Astrocyte of the hippocampus (primary cell): Measurements from ENCODE around the gene PM20D2.
A peak's percentile ranks its signal among the peaks of the same experiment; 100 is the strongest.

Source experiments
- DNase-seq: peaks from one replicate; pipeline ENCODE4 v3.0.0; 2011; ENCODE audit warnings: low read depth, low spot score

The PM20D2 gene

DNA sequence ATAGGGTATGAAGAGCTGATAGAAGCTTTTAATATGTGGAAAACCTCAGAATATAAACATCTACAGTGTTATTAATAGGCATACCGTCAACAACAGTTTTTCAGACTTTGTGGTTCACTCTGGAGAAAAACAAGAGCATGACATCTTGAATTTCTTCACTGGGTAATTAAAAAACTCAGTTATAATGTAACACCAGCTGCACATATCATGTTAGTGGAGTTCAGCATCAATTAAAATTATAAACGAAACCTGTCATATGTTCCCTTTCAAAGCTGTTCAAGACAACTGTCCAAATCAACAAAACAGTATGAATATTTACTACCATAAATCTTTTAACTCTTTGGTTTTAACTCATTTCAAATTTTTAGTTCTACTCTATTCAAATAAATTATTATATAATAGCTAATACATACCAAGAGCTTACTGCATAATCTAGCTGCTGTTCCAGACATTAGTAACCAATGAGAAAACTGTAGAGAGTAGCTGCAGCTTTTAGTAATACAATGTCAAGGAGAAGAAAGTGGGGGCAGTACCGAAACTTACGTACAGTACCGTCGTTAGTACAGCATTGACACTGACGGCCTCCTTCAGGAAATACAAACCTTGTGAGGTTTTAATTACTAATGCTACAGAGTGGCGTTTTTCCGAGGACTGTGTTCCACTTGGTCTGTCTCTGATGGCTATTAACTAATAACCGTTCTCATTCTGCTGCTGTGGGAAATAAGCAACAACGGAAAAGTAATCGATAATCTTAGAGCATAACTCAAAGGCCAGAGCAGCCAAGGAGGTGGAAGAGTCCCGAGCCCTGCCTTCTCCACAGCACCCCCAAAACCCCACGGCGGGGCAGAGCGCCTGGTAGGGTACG, 532 bp upstream of the PM20D2 start:
- DNase-seq = no peak

DNA sequence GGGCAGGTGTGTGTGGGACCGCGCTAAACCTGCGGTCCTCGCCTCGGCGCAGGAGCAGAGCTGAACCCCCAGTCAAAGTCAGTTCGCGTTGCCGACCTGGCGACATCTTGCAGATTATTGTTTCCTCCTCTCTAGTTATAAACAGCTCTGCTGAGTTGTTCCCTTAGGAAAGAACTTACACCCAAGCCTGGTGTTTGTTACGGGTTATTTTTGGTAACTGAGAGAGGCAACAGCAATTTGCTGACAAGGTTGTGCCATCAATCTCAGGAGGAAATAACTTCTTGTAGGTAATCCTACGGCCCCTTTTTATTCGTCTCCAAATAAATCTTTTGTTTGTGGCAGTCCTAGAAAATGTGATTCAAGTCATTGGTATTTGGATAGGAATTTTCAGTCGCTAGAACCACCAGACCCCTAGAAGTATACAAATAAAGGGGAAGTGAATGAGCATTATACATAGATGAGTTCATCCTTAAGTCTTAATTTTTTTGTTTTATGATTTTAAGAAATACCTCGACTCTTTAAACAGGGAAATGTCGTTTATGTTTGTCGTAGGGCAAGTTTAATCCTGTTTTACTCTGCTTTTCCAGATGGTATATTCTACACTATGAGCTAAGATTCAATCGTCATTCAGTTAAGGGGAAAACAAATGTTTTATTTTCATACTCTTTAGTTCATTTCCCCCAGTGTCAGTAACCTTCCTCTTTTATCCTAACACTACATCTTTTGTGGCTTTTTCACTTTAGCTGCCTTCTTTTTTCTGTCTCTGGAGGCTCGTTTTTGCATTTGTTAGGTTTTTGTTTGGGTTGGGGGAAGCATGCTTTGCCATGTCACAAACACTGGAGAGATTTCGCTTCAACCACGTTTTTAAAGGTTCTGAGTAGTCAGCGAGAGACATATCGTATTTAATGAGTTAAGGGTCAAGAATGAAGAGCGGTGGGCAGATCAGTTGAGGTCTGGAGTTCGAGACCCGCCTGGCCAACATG, 1.2 kb downstream of the PM20D2 start:
- DNase-seq = peak; percentile 74

DNA sequence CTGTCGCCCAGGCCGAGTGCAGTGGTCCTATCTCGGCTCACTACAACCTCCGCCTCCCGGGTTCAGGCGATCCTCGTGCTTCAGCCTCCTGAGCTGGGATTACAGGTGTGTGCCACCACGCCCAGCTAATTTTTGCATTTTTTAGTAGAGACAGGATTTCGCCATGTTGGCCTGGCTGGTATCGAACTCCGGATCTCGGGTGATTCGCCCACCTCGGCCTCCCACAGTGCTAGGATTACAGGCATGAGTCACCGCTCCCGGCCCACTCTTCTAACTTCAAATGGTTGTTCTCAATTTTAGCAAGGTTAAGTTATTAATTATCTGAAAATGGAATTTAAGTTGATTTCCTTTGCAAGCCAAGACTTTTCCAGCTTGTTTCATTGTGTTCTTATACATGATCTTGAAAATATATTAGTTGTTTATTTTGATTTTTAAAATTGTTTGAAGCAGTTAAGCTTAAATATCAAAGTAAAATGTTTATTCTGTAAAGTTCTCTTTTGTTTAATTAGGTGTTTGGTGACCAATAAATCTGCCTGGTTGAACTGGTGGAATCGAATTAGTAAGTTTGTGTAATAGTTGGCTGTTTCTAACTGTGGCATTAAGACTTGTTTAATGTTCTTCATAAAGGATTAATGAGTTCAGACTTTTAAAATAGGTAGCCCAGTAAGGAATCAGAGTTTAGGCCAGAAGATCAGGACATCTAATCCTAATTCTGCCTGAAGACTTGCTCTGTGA, 2.3 kb downstream of the PM20D2 start:
- peak; percentile 20 for DNase-seq

DNA sequence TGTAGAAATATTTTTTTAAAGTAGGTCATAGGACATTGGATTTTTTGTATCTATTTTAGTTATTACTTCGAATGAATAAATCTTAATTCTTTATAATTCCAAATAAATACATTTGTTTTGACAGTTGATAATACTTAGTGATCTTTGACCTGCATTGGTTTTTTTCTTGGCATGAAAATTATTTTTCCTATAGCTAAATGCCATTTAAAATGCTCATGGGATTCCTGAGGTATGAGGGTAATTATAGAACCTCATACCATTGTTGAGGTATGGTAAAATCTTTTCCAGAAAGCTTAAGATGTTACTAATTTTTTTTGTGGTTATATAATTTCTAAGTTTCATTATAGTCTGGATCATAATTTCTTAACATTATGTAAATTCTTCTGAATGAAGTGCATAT, 8.3 kb downstream of the PM20D2 start:
- DNase-seq = no peak

DNA sequence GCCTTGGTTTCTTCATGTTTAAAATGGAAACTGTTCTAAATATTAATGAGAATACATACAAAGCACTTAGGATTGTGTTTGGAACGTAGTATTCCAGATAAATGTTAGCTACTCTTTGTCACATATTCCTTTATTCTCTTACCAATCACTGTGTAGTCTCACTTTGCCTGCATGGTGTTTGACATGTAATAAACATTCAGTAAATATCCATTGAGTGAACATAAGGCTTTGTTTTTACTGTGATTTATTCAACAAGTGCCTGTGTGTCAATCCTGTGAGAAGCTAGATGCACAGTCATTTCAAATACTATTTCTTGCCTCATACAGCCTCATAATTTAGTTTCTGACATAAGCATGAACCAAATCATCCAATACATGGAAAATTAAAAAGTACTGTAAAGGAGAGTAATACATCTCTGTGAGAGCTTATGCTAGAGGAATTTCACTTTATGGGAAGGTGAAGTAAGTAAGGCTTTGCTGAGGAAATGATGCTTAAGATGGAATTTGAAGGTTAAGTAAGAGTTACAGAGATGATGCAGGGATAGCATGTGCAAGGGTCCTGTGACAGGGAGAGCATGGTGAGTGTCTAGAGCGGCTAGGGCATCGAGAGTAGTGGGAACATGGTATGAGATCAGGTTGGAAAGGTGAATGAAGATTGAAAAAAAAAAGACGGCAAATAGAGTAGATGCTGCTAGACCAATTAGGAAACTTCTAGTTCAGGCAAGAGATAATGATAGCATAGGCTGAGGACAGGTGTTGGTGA, 14.7 kb downstream of the PM20D2 start:
- DNase-seq = no peak

DNA sequence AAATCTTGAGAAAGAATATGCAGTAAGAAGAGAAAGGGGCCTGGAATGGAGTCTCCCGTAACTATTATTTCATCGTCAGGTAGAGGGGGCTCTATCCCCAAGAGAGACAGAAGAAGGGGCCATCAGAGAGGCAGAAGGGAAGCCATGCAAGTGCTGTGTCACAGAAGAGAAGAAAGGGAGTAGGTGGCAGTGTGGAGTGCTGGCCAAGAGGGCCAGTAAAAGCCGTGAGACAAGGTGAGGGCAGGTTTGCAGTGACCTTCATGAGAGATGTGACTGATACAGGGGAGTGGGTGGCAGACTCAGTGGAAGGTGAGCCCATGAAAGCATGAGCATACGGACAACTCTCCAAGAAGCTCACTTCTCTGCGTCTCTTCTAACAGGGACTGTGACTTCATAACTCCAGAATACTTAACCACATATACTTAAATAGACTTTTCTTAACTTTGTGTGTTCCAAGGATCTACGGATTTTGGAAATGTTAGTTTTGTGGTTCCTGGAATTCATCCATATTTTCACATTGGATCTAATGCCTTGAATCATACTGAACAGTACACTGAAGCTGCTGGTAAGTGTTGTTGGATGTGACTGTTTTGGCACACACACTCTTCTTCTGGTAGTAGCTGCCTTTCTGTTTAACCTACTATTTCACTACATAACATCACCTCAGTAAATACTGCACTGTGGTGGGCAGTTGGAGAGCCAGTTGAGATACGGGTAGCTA, 15.6 kb downstream of the PM20D2 start:
- peak; percentile 60 for DNase-seq

DNA sequence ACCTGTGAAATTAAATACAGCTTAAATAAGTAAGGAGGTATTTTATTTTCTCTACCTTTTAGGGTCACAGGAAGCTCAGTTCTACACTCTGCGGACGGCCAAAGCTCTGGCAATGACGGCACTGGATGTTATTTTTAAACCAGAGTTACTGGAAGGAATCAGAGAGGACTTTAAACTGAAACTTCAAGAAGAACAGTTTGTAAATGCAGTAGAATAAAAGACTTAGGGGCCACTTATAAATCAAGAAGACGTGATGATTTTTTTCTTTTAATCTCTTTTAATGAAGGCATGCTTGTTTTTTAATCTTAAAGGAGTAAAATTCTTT, 16.2 kb downstream of the PM20D2 start:
- no peak for DNase-seq

DNA sequence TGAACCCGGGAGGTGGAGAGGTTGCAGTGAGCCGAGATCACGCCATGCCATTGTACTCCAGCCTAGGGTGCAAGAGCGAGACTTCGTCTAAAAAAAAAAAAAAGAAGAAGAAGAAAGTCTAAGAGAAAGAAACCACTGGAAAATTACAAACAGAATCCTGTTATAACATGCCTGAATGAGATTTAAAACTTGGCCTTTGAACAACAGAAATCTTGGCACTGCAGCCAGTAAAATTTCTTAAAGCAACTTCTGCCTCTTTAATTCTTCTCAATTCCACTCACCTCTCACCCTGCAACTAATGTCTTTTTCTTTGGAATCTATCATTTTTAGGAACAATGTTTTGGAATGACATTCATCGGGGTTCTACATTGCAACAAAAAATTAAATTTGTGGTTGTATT, 26.3 kb downstream of the PM20D2 start:
- DNase-seq = no peak

DNA sequence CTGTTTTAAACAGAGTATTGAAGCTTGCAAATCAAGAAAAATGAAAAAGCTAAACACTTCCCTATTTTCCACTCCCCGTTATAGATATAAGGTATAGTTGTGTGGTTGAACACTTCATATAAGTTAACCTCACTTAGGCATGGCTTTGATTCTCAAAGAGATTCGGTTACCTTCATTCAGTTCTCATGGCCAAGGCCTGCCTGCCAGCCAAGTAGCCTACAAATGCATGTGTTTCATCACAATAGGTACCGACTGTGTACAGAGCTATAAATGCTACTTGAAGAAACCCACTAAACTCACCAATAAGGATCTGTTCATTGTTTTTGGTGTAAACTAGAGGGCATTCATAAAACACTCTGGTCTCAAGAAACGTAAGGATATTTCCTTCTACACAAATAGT, 27.8 kb downstream of the PM20D2 start:
- no peak for DNase-seq

DNA sequence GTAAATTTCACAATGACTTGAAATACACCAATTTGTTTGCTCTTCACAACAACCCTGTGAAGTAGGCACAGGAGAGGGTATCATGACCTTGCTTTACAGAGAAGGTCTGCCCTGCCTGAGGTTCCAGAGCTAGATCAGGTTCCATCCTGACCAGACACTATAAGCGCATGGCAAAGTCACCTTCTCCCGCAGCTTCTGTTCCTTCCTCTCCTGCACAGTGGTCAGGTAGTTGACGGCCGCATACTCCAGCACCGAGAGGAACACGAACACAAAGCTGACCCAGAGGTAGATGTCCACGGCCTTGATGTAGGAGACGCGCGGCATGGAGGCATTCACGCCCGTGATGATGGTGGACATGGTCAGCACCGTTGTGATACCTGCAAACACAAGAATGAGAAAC, 34.3 kb downstream of the PM20D2 start:
- no peak for DNase-seq

DNA sequence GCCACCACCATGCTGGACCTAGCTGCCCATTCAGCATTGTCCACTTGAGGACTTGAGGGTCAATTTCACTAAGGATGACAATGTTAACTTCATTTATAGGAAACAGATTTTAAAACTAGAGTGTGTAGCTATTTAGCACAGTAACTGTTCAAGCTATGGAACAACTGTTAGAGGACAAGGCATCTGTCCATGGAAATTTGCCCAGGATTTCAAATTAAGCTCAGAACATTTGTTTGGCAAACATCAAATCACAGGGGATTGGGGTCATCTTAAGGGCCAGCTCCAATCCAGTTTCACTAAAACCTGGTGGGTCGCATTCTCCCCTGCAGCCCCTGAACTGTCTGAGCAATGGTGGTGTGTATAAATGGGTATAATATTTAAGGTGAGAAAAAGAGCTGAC, 35.1 kb downstream of the PM20D2 start:
- no peak for DNase-seq

DNA sequence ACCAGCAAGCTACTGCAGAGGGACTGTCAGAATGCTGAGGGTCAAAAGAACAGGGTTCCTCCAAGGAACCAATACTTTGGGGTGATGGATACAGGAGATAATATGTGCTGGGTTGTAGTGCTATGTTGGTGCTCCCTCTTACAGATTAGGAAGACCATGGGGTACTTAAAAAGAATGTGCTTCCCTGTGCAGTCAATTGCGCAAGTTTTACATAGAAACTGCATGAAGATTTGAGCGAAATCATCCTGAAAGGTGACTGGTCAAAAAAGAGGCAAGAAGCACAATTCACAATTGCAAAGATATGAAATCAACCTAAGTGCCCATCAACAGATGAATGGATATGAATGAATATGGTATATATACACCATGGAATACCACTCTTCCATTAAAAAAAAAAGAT, 37.4 kb downstream of the PM20D2 start:
- DNase-seq = no peak

DNA sequence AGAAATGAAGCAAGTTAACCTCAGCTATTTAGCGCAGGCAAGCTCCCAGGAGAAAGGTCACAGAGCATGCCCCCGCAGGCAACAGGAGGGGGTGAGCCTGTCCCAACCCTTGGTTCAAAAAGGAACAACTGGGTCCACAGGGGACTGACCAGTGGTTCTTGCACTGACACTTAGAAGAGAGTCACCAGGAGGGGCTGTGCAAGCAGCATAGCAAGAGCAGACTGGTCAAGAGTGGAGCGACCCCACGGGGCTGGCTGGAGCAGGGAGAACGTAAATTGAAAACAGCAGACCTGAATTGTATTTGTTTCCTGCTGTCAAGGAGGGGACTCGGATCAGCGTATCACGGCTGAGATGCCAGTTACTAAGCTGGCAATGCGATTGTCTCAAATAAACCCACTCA, 38.5 kb downstream of the PM20D2 start:
- no peak for DNase-seq

DNA sequence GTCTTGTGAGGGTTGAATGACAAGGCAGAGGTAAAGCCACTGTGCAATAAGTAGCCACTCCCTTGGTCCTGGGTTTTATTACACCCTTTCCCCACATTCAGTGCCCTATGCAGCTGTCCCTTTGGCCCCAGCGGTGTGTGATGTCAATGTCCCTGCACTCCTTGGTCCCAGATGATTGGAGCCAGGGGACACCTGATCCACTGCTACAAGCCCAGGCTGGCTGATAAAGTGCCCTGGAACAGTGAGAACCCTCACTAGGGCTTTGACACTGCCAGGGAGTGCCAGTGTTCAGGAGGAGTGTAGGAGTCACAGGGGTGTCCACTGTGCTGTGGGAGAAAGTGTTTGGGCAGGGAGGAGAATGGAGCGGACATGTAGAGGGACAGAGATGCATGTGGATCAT, 40.9 kb downstream of the PM20D2 start:
- no peak for DNase-seq

DNA sequence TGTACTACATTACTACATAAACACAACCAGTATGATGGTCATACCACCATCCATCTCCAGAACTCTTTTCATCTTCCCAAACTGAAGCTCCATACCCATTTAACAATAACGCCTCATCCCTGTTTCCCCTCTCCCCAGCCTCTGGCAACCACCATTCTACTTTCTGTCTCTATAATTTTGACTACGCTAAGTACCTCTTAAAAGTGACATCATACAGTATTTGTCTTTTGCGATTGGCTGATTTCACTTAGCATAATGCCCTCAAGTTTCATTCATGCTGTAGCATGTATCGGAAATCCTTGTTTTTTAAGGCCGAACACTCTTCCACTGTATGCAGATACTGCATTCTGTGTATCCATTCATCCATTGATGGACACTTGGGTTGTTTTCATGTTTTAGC, 41.6 kb downstream of the PM20D2 start:
- no peak for DNase-seq

DNA sequence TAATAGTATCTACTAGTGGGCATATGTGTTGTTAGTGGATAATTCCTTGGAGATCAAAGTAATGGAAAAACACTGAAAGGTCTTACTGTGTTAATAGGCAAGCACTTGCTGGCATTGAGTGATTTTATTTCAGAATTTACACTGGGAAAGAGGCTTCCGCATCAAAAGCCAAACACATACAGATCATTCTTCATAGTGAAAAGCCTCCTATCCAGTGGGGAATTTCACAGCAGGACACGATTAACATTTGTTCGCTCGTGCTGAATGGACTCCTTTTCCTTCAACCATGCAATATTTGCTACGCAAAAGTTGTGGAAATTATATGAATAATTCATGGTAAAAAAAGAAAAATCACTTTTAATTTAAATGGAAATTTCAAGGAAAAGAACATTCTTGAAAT, 44.9 kb downstream of the PM20D2 start:
- DNase-seq = peak; percentile 20

DNA sequence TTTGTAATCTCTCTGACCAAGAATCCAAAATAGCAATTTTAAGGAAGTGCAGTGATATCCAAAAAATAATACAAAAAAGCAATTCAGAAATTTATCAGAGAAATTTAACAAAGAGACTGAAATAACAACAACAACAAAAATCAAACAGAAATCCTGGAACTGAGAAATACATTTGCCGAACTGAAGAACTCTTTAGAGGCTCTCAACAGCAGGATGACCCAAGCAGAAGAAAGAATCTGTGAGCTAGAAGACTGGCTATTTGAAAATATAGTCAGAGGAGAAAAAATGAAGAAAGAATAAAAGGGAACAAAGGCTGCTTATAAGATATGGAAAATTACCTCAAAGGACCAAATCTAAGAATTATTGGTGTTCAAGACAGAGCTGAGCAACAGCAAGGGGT, 48.7 kb downstream of the PM20D2 start:
- DNase-seq = no peak

DNA sequence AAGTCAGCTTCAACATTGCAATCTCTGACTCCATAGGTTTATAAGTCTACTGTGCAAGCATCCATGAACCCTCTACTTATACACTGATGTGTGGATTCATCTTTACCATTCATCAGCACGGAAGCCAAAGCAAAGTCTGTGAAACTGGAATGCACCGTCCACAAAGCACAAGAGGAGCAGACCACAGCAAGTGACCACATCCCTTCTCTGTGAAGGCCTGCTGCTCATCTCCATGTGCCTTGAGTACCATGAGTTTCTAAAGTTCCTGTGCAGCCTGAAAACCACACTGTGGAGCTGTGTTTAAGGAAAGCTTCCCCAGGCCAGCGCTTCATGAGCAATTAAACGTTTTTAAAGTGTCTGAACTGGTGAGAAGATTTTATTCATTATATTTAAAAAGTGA, 51.3 kb downstream of the PM20D2 start:
- no peak for DNase-seq

DNA sequence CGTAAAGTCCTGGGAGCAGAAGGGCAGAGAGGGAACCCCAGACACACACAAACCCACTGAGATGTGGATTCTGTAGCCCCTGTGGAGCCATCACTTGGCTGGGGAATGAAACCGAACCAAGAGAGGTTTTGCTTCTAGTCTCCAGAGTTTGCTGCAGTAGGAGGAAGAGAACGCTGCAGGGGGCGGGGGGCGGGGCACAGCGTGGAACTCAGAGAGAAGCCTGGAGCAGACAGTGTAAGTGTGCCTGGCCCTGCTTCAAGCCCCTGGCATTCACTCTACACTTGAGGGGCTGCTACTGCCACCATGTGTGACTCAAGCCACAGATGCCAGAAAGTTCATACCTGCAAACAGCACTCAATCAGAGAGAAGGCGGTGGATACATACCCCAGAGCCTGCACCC, 52.4 kb downstream of the PM20D2 start:
- no peak for DNase-seq

DNA sequence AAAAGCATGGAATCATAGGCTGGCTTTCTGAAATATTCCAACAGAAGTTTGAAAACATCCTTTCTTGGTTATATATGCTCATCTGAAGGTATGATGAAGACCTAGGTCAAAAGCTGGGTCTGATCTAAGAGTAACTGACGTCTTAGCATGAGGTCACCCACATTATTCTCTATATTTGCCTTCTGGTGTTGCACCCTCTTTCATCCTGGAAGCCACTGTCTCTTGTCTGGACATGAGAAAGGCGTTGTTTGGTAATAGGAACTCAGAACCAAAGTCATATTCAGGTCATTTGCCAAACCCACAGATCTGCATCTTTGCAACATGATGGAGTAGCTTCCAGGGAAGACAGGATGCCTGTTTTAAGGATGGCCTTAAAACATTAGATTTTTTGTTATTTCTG, 53.7 kb downstream of the PM20D2 start:
- DNase-seq = no peak

DNA sequence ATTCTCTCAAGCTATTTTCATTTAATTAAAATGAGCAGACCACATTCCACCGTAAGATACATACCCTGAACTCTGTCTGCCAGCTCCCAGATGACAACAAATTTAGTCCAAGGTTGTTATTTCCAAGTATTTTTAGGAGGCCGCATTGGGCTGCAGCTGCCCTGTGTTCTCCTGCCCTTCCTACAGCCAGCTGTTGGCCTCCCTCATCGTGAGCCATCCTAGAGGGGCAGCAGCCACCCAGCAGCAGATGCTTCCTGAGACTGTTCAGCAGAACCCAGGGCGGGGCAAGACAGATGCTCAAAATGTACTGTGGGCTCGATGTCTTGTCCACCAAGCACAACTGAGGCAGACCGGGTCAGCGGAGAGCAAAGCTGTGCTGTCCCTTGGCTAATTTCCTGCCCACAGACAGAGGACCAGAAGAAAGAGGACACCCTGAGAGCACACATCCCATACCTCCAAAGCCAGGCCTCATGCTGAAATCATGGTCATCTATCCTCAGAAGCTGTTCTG, 54.9 kb downstream of the PM20D2 start:
- DNase-seq = no peak
